Lower lobe of right lung (tissue), 2 donors: ENCODE data around the gene MAPK4. TPM values are rescaled to one million over a fixed set of nuclear protein-coding genes. Genes with fewer than 3 reads are reported as not detected.

Experiments
- ATAC-seq, 2 donors: fragments of 200-7000 bp; cut with Tn5 transposase; one replicate each; pipeline ENCODE4 v1.9.1; 2020 to 2022; ENCODE audit warnings: mild to moderate bottlenecking in 2 of 2, moderate library complexity in 2 of 2
- DNase-seq: peaks from one replicate; pipeline ENCODE4 v3.0.0-alpha.2; 2020
- H3K27ac ChIP-seq: fragments of 200-600 bp; one replicate; pipeline ENCODE4 v1.8.0; 2022
- H3K27me3 ChIP-seq: fragments of 200-600 bp; one replicate; pipeline ENCODE4 v1.8.0; 2022; ENCODE audit warnings: low read depth
- H3K36me3 ChIP-seq: fragments of 200-600 bp; one replicate; pipeline ENCODE4 v1.8.0; 2022; ENCODE audit warnings: mild to moderate bottlenecking
- H3K4me1 ChIP-seq: fragments of 200-600 bp; one replicate; pipeline ENCODE4 v1.8.0; 2022
- H3K4me3 ChIP-seq: fragments of 200-600 bp; one replicate; pipeline ENCODE4 v1.8.0; 2022; ENCODE audit warnings: mild to moderate bottlenecking
- H3K9me3 ChIP-seq: fragments of 200-600 bp; one replicate; pipeline ENCODE4 v1.8.0; 2022
- intact Hi-C: fragments of 100-400 bp; cut with DNase I; formaldehyde crosslinking; loops from one replicate; pipeline ENCODE4 v1.11.0; 2022
- total RNA-seq: library from RNA; stranded (reverse); fragmentation: NEBNext Ultra II Directional; extraction: Animal tissue kit (Norgen Biotek cat#: 25700); gene quantifications from one replicate; pipeline ENCODE4 v1.2.1, GENCODE V29; 2021
- TF ChIP-seq, protein P1 (sequence below): fragments of 200-600 bp; IDR thresholded peaks from one replicate; pipeline ENCODE4 v1.8.0; 2022; ENCODE audit warnings: antibody characterized with exemption, mild to moderate bottlenecking
- donor health status: DM: no; HTN: yes; CAD: no; lungs with severe emphysema.

Gene MAPK4
- total RNA-seq, 1 donor from 2014 or later, result 2.9 TPM

DNA sequence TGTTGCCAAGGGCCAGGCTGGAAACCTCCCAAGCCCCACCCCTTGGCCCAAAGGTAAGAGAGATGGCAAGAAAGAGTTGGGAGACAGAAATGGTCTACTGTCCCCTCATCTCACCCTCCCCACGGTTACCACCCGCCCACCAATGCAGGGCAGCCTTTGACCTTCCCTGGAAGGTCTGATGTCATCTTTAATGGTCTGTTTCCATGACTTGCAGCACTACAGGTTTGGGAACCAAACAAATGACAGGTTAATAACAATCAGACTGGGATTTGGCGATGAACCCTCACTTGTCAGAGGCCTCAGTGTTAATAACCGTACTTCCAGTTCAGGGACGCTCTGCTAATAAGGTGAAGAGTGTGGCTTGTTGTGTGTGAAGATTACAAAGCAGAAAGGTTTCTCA lies 189.5 kb downstream of the MAPK4 start:
- Histone ChIP-seq H3K4me3 (no peak overlapping the region), H3K4me1 (no peaks in the 10 kb centered on the region), H3K9me3 (no peaks in the 10 kb centered on the region), H3K27ac (no peak overlapping the region), H3K27me3 (no peaks in the 10 kb centered on the region), H3K36me3 (no peaks in the 10 kb centered on the region)
- DNase-seq (no peak), ATAC-seq (no peak)
- TF ChIP-seq, protein P1, sequence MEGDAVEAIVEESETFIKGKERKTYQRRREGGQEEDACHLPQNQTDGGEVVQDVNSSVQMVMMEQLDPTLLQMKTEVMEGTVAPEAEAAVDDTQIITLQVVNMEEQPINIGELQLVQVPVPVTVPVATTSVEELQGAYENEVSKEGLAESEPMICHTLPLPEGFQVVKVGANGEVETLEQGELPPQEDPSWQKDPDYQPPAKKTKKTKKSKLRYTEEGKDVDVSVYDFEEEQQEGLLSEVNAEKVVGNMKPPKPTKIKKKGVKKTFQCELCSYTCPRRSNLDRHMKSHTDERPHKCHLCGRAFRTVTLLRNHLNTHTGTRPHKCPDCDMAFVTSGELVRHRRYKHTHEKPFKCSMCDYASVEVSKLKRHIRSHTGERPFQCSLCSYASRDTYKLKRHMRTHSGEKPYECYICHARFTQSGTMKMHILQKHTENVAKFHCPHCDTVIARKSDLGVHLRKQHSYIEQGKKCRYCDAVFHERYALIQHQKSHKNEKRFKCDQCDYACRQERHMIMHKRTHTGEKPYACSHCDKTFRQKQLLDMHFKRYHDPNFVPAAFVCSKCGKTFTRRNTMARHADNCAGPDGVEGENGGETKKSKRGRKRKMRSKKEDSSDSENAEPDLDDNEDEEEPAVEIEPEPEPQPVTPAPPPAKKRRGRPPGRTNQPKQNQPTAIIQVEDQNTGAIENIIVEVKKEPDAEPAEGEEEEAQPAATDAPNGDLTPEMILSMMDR, result no peak
- intact Hi-C loops, result no loop called here

DNA sequence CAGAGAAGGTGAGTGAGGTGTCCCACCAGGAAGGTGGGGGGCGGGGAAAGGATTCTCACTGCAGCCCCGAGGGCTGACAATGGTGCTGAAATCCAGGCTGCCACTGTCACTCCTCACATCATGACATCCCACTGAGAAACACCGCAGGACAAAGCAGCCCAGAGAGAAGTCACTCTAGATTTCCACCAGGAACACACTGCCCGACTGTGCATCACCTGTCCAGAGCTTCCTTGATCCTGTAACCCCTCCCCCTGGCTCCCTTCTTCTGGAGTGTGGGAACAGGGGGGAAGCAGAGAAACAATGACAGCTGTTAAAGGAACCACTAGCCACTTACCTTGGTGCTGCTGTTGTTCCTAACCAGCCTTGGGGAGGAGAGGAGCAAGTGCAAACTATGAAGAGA lies 190.1 kb downstream of the MAPK4 start:
- ATAC-seq (no peak), DNase-seq (no peak)
- Histone ChIP-seq H3K4me3 (no peak overlapping the region), H3K4me1 (no peaks in the 10 kb centered on the region), H3K9me3 (no peaks in the 10 kb centered on the region), H3K27ac (no peak overlapping the region), H3K27me3 (no peaks in the 10 kb centered on the region), H3K36me3 (no peaks in the 10 kb centered on the region)
- intact Hi-C loops, result no loop called here
- TF ChIP-seq, protein P1, result no peak

DNA sequence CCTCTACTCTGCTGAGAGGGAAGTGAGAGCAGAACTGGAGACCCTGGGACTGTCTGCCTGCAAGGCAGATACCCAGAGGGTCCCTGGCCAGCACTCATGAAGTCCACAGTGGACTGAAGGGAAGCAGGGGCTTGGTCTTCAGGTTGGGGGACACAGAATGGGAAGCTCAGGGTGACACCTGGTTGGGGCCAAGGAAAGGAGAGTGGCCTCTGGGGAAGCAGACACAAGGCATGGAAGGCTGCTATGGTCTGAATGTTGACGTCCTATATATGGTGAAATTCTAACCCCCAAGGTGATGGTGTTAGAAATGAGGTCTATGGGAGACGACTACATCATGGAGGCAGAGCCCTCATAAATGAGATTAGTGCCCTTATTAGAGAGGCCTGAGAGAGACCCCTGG lies 190.7 kb downstream of the MAPK4 start:
- DNase-seq, result no peak
- intact Hi-C loops, result no loop called here

DNA sequence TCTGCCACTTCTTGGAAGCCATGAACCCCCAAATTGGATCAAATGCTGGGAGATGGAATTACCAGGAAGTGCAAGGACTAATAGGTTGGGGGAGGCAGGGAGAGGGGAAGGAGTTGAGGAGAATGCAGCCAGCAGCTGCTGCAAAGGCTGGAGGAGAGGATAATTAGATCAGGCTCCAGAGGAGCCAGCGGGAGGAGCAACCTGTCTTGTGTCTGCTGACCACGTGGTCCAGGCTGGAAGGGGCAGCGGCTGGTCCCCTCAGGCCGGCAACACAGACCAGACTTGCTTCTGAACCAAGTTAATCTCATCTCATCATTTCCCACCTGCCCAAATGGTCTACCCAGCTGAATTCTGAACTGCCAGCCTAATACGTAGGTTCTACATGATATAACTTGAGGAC lies 191.6 kb downstream of the MAPK4 start:
- H3K4me3 ChIP-seq, result no peak overlapping the region
- H3K9me3 ChIP-seq, result no peaks in the 10 kb centered on the region
- TF ChIP-seq, protein P1, result no peak
- no peaks in the 10 kb centered on the region for H3K4me1 ChIP-seq
- DNase-seq (no peak), ATAC-seq (no peak)
- intact Hi-C loops, result no loop called here
- no peak overlapping the region for H3K27ac ChIP-seq
- no peaks in the 10 kb centered on the region for H3K36me3 ChIP-seq
- no peaks in the 10 kb centered on the region for H3K27me3 ChIP-seq

More for the DNA sequence above, 190.7 kb downstream of the MAPK4 start:
- no peaks in the 10 kb centered on the region for H3K4me1 ChIP-seq
- ATAC-seq, result no peak
- H3K4me3 ChIP-seq, result no peak overlapping the region
- H3K27me3 ChIP-seq, result no peaks in the 10 kb centered on the region
- no peak overlapping the region for H3K27ac ChIP-seq
- H3K36me3 ChIP-seq, result no peaks in the 10 kb centered on the region
- TF ChIP-seq, protein P1, result no peak
- no peaks in the 10 kb centered on the region for H3K9me3 ChIP-seq

DNA sequence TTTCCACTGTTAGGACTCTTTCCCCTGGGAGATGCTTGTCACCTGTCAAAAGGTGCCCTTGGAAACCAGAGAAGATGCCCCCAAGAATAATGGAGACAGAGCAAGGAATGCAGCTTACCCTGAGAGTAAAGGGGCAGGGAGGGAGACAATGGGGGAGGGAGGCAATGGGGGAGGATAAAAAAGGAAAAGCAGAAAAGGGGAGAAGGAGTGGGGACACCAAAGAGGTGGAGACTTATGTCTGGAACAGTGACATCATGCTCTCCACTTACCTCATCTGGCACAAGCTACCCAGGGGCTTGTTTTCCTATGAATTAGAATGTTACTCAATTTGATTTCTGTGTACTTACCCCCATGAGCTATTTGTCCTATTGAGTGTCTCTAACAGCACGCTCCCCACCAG lies 192.1 kb downstream of the MAPK4 start:
- intact Hi-C loops, result no loop called here
- no peak overlapping the region for H3K4me3 ChIP-seq
- no peaks in the 10 kb centered on the region for H3K27me3 ChIP-seq
- H3K4me1 ChIP-seq, result no peaks in the 10 kb centered on the region
- DNase-seq, result no peak
- TF ChIP-seq, protein P1, result no peak
- no peak for ATAC-seq
- H3K36me3 ChIP-seq, result no peaks in the 10 kb centered on the region
- no peak overlapping the region for H3K27ac ChIP-seq
- no peaks in the 10 kb centered on the region for H3K9me3 ChIP-seq

DNA sequence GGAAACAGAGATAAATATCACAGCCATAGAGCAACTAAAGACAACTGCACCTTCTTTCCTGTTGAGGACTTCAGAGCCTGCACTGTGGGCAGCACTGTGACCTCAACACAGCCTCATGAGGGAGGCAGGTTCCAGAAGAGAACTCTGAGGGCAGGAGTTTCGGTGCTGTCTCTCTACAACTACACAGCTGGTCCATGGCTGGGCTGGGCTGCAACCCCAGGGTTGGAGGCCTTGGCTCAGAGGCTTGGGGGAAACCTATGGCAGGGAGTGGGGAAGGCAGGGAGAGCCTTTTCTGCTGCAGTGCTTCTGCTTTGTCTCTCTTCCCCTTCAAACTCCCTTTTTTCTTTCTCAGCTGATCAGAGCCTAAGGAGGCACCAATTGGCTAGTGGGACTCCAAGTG lies 193.4 kb downstream of the MAPK4 start:
- H3K4me1 ChIP-seq, result no peaks in the 10 kb centered on the region
- no peaks in the 10 kb centered on the region for H3K27me3 ChIP-seq
- TF ChIP-seq, protein P1, result no peak
- no peak overlapping the region for H3K27ac ChIP-seq
- DNase-seq (no peak), ATAC-seq (no peak)
- H3K36me3 ChIP-seq, result no peaks in the 10 kb centered on the region
- no peak overlapping the region for H3K4me3 ChIP-seq
- intact Hi-C loops, result no loop called here
- H3K9me3 ChIP-seq, result no peaks in the 10 kb centered on the region
